RWPE2 (cell line): Measurements from ENCODE around the gene AMIGO3.

Experiments used
- ATAC-seq: fragments of 200-7000 bp; cut with Tn5 transposase; 3 replicates; pipeline ENCODE4 v1.9.1; 2021; ENCODE audit warnings: low read depth
- DNase-seq: peaks from one replicate; pipeline ENCODE4 v3.0.0-alpha.2; 2020; ENCODE audit warnings: low spot score
- H3K27ac ChIP-seq: fragments of 450-650 bp; 2 replicates; pipeline ENCODE4 v1.5.1; 2017; ENCODE audit warnings: mild to moderate bottlenecking; ENCODE audit not compliant: poor library complexity, severe bottlenecking
- H3K27me3 ChIP-seq: fragments of 250-450 bp; sonication (Bioruptor Pico); 2 replicates; pipeline ENCODE4 v1.5.1; 2021; ENCODE audit warnings: mild to moderate bottlenecking, moderate library complexity; ENCODE audit not compliant: insufficient read depth, poor library complexity, severe bottlenecking
- H3K36me3 ChIP-seq: fragments of 250-450 bp; sonication (Bioruptor Pico); 2 replicates; pipeline ENCODE4 v1.5.1; 2020; ENCODE audit warnings: low read depth, mild to moderate bottlenecking, moderate library complexity
- H3K4me1 ChIP-seq: fragments of 250-450 bp; sonication (Bioruptor Pico); 2 replicates; pipeline ENCODE4 v1.5.1; 2021; ENCODE audit warnings: mild to moderate bottlenecking, moderate library complexity; ENCODE audit not compliant: insufficient read depth, poor library complexity, severe bottlenecking
- H3K4me3 ChIP-seq: fragments of 250-450 bp; sonication (Bioruptor Pico); 2 replicates; pipeline ENCODE4 v1.5.1; 2021; ENCODE audit warnings: mild to moderate bottlenecking, moderate library complexity; ENCODE audit not compliant: severe bottlenecking
- H3K9me3 ChIP-seq: fragments of 250-450 bp; sonication (Bioruptor Pico); 2 replicates; pipeline ENCODE4 v1.5.1; 2021; ENCODE audit warnings: mild to moderate bottlenecking, moderate library complexity; ENCODE audit not compliant: severe bottlenecking
- TF ChIP-seq, protein P1 (sequence below): fragments of 450-650 bp; IDR thresholded peaks from one replicate; pipeline ENCODE4 v1.5.1; 2017; ENCODE audit warnings: mild to moderate bottlenecking, moderate library complexity; ENCODE audit not compliant: poor library complexity, severe bottlenecking

The AMIGO3 gene

DNA sequence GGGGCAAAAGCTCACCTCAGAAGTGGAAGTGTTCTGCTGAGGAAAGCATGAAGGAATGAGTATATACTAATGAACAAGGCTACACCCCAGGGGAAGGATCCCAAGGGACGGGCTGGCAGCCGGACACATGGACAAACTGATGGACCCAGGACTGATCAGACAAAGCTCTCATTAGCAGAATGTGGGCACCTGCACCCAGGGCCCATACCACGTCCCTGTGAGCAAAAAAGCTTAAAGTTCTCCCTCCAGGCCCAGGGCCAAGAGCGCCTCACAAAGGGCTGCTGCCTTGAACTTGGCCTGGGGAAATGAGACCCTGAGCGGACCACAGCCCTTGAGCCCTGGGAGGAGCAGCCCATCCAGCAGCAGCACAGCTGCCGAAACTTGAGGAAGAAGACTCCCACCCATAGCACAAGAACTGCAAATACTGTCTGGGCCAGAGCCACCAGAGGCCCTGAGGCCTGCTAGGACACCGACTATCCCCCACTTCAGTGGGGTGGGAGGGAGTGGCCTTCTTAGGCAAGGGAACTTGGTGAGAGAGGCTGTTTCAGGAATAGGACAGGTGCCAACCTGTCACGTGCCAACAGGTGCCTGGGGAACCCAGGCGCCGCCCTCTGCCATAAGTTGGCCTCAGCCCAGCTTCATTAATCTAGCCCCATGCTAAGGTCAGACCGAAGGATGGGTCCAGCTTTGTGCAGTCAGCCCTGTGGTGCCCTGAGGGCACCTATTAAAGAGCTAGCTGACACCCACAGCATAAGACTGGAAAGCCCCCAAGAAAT, 6.6 kb upstream of the AMIGO3 start:
- no peaks in the 10 kb centered on the region for H3K9me3 ChIP-seq
- no peaks in the 10 kb centered on the region for H3K27me3 ChIP-seq
- H3K36me3 ChIP-seq = peaks cover 28% of the 10 kb centered on the region
- H3K4me1 ChIP-seq = no peaks in the 10 kb centered on the region
- ATAC-seq (no peak), DNase-seq (no peak)
- TF ChIP-seq, protein P1, sequence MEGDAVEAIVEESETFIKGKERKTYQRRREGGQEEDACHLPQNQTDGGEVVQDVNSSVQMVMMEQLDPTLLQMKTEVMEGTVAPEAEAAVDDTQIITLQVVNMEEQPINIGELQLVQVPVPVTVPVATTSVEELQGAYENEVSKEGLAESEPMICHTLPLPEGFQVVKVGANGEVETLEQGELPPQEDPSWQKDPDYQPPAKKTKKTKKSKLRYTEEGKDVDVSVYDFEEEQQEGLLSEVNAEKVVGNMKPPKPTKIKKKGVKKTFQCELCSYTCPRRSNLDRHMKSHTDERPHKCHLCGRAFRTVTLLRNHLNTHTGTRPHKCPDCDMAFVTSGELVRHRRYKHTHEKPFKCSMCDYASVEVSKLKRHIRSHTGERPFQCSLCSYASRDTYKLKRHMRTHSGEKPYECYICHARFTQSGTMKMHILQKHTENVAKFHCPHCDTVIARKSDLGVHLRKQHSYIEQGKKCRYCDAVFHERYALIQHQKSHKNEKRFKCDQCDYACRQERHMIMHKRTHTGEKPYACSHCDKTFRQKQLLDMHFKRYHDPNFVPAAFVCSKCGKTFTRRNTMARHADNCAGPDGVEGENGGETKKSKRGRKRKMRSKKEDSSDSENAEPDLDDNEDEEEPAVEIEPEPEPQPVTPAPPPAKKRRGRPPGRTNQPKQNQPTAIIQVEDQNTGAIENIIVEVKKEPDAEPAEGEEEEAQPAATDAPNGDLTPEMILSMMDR = no peak
- no peak overlapping the region for H3K4me3 ChIP-seq
- no peak overlapping the region for H3K27ac ChIP-seq

DNA sequence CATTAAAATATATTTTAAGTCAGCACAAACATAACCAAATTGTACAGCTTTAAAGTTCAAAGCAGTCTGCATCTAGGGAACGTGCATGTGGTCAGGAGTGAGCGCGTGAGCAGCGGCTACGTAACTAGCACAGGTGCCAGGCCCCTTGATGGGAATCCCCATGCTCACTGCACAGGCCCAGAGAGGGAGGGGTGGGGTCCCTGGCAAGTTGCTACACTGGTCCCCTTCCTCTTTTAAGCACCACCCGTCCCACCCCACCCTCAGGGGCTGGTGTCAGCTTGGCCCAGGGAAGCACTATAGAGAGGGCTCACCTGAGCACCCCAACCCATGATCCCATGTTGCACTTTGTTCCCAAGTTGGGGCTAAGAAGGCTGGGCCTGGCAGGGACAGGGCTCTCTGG, 5.1 kb upstream of the AMIGO3 start:
- TF ChIP-seq, protein P1 = no peak
- H3K4me1 ChIP-seq = no peaks in the 10 kb centered on the region
- ATAC-seq (no peak), DNase-seq (peak; percentile 49)
- no peaks in the 10 kb centered on the region for H3K27me3 ChIP-seq
- peak overlapping the region; percentile 96 for H3K4me3 ChIP-seq
- peaks cover 29% of the 10 kb centered on the region for H3K36me3 ChIP-seq
- no peaks in the 10 kb centered on the region for H3K9me3 ChIP-seq
- peak overlapping the region; percentile 64 for H3K27ac ChIP-seq

GRCh38 chr3:49723628-49724551, 4.4 kb upstream of the AMIGO3 start, which contains the start of gene GMPPB:
TSS of gene GMPPB (minus strand) at chr3:49723951. CDS start at chr3:49723726, 225 bp downstream.
- peak within 1 kb of the TSS; percentile 64 for H3K27ac ChIP-seq
- peak; percentile 98 for DNase-seq
- peak within 1 kb of the TSS; percentile 96 for H3K4me3 ChIP-seq
- peak; percentile 77 for ATAC-seq
- TF ChIP-seq, protein P1 = no peak
- H3K36me3 ChIP-seq = peaks cover 29% of the 10 kb centered on the region
- H3K27me3 ChIP-seq = no peaks in the 10 kb centered on the region
- no peaks in the 10 kb centered on the region for H3K4me1 ChIP-seq
- H3K9me3 ChIP-seq = no peaks in the 10 kb centered on the region

DNA sequence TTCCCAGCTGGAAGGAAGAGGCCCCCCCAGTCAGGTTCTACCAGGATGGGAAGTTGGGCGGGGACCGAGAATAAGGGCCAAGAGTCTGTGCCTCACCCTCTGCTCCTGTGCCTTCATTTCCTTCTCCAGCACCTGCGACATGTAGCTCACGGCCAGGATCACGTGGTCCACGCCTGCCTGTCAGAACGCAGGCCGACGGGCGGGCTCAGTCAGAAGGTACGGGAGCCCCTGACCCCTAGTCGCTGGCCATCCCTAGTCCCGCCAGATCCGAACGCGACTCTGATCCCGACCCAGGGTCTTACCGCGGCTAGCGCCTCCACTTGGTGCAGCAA, 3.8 kb upstream of the AMIGO3 start:
- ATAC-seq = no peak
- H3K27ac ChIP-seq = peak overlapping the region; percentile 64
- peak overlapping the region; percentile 96 for H3K4me3 ChIP-seq
- H3K36me3 ChIP-seq = peaks cover 24% of the 10 kb centered on the region
- DNase-seq = peak; percentile 68
- no peaks in the 10 kb centered on the region for H3K9me3 ChIP-seq
- no peaks in the 10 kb centered on the region for H3K27me3 ChIP-seq
- TF ChIP-seq, protein P1 = no peak
- no peaks in the 10 kb centered on the region for H3K4me1 ChIP-seq
